HG02759 (cell line): ENCODE data around the gene TUBA3E.
A peak's percentile ranks its signal among the peaks of the same experiment; 100 is the strongest.
"Not testable (repeated sequence)": the region's sequence is repeated elsewhere in the genome, so short reads cannot be mapped to it uniquely, and the experiment has no call there.

ENCODE experiments used
- ATAC-seq: cut with Tn5 transposase; IDR thresholded peaks from one replicate; pipeline ENCODE4 v1.9.1; 2021; ENCODE audit warnings: mild to moderate bottlenecking, moderate library complexity; ENCODE audit not compliant: unreplicated experiment

The TUBA3E gene

DNA sequence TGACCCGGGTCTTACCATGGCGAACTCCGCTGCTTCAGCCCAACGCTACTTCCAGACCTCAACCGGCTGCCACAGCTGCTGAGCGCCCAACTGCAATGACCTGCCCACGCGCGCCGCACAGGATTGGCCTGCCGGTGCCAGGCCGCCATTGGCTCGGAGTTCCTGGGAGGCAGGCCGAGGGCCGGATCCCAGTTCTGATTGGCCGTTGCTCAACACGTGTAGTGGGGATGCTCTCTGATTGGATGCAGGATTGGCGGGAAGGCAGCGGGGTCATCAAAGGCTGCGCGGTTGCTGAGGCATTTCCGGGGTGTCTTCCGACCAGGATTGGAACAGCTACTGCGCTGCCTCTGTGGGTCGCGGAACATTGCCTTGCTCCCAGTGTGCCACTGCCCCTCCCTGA is at the start of gene TUBA3E:
Gene TUBA3E, minus strand, starts transcription at position 97 of the 400 bp plus-strand sequence. Its CDS starts 79 bp downstream, at position 18.
- ATAC-seq = no peak

DNA sequence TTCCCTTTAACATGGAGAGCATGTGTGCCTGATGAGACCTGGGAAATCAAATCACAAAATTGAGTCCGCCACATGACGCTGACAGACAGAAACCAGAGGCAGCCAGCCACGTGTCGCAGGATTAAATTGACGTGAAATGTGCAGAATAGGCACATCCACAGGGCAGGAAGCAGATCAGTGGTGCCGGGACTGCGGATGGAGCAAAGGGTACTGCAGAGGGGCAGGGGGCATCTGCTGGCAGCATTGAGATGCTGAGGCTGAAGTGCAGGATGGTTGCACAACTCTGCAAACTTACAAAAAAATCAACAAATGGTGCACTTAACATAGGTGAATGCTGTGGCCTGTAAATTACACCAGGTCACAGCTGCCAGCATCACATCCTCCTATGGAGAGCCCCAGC is 48.2 kb upstream of the TUBA3E start:
- no peak for ATAC-seq

DNA sequence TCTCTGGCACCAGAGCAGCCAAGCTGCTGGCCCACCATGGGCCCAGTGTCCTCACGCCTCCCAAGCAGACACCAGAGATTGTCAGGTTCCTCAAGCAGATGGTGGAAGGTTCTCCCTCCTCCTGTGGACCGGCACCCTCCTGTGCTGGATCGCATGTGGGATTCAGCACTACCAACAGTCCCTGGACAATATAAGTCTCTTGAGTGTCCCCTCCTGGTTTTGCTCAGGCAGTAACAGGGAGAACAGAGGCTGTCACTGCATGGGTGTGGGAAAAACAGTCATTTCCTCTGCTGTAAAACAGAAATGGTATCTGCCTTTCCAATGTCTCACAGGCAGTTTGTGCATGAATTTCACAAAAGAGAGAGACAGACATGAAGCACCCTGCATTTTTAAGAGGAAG is 47.7 kb upstream of the TUBA3E start:
- no peak for ATAC-seq

- ATAC-seq = no peak
These were observed 45.1 kb upstream of the TUBA3E start for GRCh38 chr2:130243359-130243758.

DNA sequence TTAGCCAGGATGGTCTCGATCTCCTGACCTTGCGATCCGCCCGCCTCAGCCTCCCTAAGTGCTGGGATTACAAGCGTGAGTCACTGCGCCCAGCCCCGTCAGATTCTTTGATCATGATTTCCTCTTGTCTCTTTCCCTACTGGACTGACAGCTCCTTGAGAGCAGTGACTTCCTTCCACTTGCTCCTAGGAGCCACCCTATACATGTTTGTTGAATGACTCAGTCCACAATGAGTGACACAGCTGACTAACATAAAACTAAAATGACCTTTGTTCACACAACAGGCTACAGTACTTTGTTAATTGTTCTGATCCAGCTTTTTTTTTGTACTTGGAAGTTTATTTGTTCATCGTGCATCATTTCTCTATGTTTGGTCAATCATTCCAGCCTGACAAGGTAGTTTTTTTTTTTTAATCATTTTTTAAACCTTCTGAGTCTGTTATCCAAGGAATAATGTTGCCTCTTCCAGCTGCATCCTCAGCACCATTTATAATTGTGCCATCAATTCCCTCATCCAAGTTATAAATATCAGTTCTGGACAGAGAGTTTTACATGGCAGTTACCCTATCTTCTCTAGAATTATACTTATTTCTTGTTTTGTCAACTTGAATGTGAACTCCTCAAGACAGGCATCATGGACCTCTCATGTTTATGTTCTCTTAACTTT is 42.9 kb upstream of the TUBA3E start:
- ATAC-seq = no peak

DNA sequence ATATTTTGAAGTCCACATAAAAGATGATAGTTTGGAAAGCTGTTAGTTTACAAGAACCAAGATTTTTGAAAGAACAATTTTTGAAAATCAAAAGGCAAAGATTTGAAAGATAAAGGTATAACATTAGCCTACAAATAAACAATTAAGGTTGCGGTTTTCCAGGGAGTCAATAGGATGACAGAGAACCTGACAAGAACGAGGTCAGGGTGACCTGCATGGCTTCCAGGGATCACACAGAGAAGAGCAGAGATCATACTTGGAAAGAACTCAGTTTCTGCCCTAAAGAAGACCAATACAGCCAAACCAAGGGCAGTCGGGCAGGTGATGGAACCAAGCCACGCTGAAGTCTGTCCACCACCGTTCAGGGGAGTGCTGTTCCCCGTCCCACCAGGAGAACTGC is 41.3 kb upstream of the TUBA3E start:
- ATAC-seq = not testable (repeated sequence)

DNA sequence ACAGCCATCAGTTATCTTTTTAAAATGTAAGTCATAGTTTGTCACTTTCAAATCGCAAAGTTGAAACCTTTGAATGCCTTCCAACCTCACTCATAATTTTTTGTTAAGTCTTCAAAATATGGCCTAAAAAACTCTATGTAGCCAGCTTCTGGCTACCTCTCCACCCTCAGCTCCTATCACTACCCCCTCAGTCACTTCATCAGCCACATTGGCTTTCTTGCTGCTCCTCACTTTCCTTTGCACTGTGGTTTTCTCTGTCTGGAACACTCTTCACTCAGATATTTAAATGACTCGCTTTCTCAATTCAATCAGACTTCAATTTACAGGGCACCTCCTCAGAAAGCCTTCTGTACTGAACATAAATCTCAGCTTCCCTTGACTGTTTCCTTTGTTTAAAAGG is 34.8 kb upstream of the TUBA3E start:
- ATAC-seq = not testable (repeated sequence)

DNA sequence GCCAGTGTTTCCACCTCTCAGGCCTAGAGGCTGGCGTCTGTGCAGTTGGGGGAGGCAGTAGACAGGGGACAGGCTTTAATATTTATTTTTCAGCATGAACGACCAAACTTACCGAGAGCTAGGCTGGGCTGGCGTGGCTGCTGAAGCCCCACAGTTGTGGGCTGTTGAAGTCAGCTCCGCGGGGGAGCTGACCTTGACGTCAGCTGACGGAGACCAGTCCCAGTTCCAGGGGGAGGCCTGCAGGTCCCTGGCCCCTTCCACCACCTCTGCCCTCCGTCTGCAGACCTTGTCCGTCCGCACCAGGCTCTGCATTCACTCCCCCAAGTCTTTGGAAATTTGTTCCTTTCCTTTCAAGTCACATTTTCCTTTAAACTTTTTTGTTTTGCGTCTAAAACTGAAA is 33.4 kb upstream of the TUBA3E start:
- no peak for ATAC-seq

GRCh38 chr2:130230907-130231306 is 32.7 kb upstream of the TUBA3E start:
- ATAC-seq = not testable (repeated sequence)

GRCh38 chr2:130230376-130230775 is 32.1 kb upstream of the TUBA3E start:
- ATAC-seq = not testable (repeated sequence)

DNA sequence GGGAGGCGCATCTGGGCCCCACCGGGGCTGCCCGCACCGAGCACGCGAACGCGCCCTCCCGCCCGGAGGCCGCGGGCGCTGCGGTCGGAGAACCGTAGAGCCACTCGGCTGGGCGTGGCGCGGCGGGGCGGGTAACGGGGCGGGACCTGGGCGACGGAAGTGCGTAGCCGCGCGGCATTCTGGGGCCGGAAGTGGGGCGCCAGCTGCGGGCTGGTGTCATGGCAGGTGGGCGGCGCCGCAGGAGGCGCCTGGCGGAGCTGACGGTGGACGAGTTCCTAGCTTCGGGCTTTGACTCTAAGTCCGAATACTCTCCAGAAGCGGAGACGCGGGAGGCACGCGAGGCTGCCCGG is 30.9 kb upstream of the TUBA3E start:
- not testable (repeated sequence) for ATAC-seq

DNA sequence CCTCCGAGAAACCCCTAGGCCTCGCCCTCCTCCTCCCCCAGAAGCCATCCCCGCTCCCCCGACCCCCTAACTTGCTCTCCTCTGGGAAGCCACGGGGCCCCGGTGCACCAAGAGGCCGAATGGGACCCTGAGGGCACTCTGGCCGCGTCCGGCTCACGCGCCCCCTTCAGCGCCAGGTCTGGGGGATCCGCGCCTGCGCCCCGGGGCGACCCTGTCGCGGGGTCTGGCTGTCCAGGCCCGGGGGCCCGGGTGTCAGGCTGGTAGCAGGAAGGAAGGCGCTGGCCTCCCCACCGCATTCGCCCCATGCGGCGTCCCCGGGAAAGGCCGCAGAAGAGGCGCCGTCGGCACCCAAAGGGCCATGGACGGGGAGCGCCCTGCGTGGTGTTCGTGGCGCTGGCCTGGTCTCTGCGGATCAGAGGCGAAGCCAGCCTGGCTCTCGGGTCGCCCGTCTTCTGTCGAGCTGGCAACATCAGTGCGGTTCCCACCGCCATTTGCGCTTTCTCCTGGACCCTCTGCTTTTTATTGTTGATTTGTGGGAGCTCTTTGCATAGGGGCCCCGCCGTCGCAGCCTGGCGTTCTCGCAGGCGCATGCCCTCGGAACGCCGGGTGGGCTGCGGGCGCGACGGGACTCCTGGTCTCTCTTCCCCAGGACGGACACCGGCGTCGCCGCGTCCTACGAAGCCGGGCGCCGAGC is 30.4 kb upstream of the TUBA3E start:
- not testable (repeated sequence) for ATAC-seq

DNA sequence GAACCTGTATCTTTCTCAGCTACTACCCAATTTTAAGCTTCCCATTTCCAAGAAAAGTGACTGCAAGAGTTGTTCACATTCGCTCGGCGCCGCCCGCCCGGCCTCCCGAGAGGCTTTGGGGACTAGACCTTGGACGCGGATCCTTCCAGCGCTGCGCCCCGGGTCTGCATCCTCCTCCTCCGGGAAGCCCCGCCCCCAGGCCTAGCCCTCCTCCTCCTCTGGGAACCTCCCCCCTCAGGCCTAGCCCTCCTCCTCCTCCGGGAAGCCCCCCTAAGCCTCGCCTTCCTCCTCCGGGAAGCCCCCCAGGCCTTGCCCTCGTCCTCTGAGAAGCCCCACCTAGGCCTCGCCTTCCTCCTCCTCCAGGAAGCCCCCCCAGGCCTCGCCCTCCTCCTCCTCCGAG is 29.8 kb upstream of the TUBA3E start:
- ATAC-seq = not testable (repeated sequence)

GRCh38 chr2:130222523-130222922 is 24.3 kb upstream of the TUBA3E start:
- peak; percentile 78 for ATAC-seq

GRCh38 chr2:130220505-130220904 is 22.3 kb upstream of the TUBA3E start:
- not testable (repeated sequence) for ATAC-seq

DNA sequence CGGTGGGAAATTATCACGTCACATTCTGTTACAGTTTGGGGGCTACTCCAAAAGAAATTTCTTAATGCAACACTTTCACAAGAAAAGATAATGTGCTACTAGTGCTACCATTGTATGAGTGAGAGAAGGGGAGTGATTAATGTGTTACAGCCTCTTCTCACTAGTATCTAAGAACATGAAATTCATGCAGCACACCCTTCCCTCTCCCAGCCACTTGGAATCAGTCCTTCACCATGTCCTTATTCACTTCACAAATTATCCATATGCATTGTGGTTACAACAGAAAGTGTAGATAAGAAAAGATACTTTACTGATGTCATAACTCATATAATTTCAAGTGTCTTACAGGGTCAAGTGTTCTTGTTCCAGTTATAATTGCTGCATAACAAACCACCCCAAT is 20.9 kb upstream of the TUBA3E start:
- ATAC-seq = not testable (repeated sequence)

DNA sequence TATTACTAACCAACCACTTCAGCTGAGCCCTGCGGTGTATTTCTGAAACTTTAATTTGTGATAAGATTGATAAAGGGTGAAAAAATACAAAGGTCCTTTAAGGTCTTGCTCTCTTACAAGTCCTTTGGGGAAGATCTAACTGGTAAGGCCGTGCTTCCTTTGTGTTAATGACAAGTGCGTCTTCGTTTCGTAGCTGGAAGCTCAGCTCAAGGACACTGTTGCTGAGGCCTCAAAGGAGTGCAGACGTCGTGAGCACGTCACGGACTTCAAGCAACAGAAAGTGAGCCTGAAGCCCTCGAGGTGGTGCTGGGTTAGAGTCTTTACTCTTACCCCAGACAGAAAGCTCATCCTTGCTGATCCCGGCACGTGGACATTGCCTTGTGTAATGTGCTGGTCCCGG is 8.8 kb upstream of the TUBA3E start:
- not testable (repeated sequence) for ATAC-seq

GRCh38 chr2:130203150-130203549 is 4.9 kb upstream of the TUBA3E start:
- not testable (repeated sequence) for ATAC-seq

- not testable (repeated sequence) for ATAC-seq
These were observed 4.3 kb upstream of the TUBA3E start for GRCh38 chr2:130202518-130202917.

DNA sequence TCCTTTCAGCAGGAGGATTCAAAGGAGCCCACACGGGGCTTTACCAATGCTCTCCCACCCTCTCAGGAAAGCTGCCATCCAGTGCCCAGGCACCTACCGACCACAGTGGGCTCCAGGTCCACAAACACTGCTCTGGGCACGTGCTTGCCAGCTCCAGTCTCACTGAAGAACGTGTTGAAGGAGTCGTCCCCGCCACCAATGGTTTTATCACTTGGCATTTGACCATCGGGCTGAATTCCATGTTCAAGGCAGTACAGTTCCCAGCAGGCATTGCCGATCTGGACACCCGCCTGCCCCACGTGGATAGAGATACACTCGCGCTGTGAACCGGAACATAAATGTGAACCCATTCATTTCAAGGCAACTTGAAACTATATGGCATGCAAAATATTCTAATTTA is 2.2 kb downstream of the TUBA3E start:
- not testable (repeated sequence) for ATAC-seq

GRCh38 chr2:130195089-130195635 is 3.1 kb downstream of the TUBA3E start:
- not testable (repeated sequence) for ATAC-seq

- ATAC-seq = not testable (repeated sequence)
These were observed 4.4 kb downstream of the TUBA3E start for GRCh38 chr2:130193824-130194223.
